ENCODE data around the gene GLT6D1. TPM values are rescaled to one million over a fixed set of nuclear protein-coding genes. Genes with fewer than 3 reads are reported as not detected.

The GLT6D1 gene
- total RNA-seq, 1 donor from 2014 or later = not detected

DNA sequence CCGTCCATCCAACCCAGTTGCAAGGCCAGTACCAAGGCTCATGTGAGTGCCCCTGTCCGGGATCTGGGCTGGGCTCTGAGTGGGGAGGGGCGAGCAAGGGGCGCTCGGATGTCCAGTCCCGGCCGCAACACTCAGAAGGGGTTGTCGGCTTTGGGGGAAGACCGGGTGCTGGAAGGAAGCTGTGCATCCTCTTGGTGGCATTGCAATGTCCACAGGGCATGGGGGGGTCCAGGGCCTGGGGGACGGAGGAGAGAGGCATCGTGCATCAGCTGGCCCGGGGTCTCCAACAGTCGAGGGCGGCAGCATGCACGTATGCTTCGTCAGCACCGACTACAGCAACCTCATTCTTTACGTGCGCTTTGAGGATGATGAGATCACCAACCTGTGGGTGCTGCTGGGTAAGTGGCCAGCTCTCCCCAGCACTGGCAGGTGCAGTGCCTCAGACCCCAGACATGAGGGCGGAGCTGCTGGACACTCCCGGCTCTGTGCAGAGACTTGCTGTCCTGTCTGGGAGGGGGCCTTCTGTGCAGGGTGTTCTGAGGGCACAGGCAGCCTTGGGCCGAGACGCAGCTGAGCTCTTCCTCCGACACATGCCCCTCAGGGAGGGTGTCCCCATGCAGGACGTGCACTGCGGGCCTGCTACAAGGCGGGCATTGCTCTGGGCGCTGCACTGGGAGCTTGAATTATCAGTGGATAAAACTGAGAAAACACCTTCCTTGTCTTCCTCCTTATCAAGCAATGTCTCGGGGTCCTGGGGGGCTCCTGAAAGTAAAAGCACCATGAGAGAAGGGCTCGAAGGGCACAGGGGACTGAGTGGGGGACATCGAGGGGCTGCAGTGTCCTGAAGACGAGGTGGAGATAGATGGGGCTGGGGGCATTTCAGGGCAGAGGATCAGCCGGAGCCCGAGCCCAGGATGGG, 22.5 kb downstream of the GLT6D1 start:
- TF ChIP-seq, protein P1, sequence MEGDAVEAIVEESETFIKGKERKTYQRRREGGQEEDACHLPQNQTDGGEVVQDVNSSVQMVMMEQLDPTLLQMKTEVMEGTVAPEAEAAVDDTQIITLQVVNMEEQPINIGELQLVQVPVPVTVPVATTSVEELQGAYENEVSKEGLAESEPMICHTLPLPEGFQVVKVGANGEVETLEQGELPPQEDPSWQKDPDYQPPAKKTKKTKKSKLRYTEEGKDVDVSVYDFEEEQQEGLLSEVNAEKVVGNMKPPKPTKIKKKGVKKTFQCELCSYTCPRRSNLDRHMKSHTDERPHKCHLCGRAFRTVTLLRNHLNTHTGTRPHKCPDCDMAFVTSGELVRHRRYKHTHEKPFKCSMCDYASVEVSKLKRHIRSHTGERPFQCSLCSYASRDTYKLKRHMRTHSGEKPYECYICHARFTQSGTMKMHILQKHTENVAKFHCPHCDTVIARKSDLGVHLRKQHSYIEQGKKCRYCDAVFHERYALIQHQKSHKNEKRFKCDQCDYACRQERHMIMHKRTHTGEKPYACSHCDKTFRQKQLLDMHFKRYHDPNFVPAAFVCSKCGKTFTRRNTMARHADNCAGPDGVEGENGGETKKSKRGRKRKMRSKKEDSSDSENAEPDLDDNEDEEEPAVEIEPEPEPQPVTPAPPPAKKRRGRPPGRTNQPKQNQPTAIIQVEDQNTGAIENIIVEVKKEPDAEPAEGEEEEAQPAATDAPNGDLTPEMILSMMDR (IDR thresholded peaks at IDR 0.05) = no peak
- intact Hi-C loops (cut with micrococcal nuclease) = no loop called here
- peaks cover 3% of the 10 kb centered on the region for H3K27me3 Mint-ChIP-seq
- no peaks in the 10 kb centered on the region for H3K4me1 Mint-ChIP-seq
- H3K36me3 Mint-ChIP-seq (ENCODE audit: low read depth) = no peaks in the 10 kb centered on the region
- no peak overlapping the region for H3K27ac Mint-ChIP-seq
- H3K4me3 Mint-ChIP-seq = no peak overlapping the region
- ChIA-PET POLR2A (no interaction called here), CTCF (no interaction called here)
- DNase-seq (no peak), ATAC-seq (ENCODE audit: low read depth) (no peak)
- no peaks in the 10 kb centered on the region for H3K9me3 Mint-ChIP-seq

DNA sequence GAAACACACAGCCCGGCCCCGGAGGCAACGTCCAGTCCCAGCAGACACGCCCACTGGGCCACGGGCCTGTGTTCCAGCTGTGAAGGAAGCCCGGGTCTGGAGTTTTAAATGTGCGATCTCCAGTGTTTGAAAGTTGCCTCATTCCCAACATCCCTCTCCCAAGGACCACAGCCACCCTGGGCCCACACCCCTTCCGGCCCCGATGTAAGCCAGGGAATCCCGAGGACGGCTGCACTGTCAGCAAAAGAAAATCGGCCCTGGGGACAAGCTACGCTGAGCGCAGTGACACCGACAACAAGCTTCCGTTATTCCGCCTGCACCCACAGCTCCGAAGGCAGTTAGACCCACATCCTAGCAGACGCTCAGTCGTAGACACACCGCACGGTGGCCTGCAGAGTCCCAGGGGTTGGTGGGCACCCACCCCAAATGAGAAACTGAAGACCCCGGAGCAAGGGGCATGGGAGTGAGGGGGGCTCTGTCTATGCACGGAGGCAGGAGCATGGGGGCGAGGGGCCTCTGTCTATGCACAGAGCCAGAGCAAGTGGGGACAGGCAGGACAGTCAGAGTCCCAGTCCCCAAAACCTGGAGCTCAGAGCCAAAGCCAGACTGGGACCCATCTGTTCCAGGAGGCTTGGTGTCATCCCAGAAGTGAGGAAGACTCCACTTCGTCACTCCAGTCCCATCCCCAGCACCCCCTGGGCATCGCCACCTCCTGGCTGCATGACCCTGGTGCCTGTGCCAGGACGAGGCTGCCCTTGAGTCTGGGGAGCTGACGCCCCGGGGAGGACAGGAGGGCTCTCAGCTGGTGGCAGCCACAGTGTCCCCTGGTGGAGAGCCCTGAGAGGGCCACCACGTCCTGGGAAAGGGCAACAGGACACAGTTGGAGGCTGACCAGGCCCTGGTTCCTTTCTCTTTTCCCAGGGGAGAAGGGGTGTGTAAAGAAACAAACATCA, 23.4 kb downstream of the GLT6D1 start:
- DNase-seq (no peak), ATAC-seq (ENCODE audit: low read depth) (no peak)
- intact Hi-C loops (cut with micrococcal nuclease) = no loop called here
- CTCF ChIA-PET = no interaction called here
- H3K27me3 Mint-ChIP-seq = peaks cover 3% of the 10 kb centered on the region
- POLR2A ChIA-PET = no interaction called here
- no peak overlapping the region for H3K4me3 Mint-ChIP-seq
- TF ChIP-seq, protein P1 (IDR thresholded peaks at IDR 0.05) = no peak
- H3K4me1 Mint-ChIP-seq = no peaks in the 10 kb centered on the region
- no peaks in the 10 kb centered on the region for H3K9me3 Mint-ChIP-seq
- H3K27ac Mint-ChIP-seq = no peak overlapping the region
- H3K36me3 Mint-ChIP-seq (ENCODE audit: low read depth) = no peaks in the 10 kb centered on the region

DNA sequence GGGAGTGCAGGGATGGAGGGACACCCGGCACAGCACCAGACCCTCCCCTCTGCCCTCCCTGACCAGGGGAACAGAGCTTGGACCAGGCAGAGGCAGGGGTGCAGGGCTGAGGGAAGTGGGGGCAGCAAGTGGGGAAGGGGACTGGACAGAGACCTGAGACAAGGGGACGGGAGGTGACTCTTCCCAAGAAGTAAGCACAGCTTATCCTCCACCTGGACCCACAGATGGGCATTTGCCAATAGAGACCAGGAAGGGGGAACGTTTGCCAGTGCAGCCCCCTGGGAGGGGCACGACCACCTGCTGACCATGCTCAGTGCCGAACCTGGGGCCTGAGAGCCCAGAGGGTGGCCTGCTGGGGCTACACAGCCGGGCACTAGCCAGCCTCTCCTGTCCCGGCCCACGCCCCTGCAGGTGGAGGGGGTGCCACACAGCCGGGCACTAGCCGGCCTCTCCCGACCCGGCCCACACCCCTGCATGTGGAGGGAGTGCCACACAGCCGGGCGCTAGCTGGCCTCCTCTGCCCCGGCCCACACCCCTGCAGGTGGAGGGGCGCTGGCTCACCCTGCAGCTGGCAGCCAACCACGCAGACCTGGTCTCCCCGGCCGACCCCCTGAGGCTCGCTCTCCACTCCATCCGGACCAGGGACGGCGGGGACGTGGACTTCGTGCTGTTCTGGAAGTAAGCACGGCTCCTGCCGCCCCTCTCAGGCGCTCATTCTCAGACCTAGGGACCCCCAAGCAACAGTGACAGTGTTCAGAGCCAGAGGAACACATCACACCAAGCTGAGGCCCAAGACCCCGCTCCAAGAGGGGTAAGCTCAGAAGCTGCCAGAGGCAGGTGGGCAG, 24.3 kb downstream of the GLT6D1 start:
- intact Hi-C loops (cut with micrococcal nuclease) = no loop called here
- no peak overlapping the region for H3K4me3 Mint-ChIP-seq
- H3K9me3 Mint-ChIP-seq = no peaks in the 10 kb centered on the region
- ATAC-seq (ENCODE audit: low read depth) (no peak), DNase-seq (no peak)
- H3K27ac Mint-ChIP-seq = no peak overlapping the region
- peaks cover 3% of the 10 kb centered on the region for H3K27me3 Mint-ChIP-seq
- TF ChIP-seq, protein P1 (IDR thresholded peaks at IDR 0.05) = no peak
- no peaks in the 10 kb centered on the region for H3K36me3 Mint-ChIP-seq (ENCODE audit: low read depth)
- no peaks in the 10 kb centered on the region for H3K4me1 Mint-ChIP-seq
- ChIA-PET CTCF (no interaction called here), POLR2A (no interaction called here)

DNA sequence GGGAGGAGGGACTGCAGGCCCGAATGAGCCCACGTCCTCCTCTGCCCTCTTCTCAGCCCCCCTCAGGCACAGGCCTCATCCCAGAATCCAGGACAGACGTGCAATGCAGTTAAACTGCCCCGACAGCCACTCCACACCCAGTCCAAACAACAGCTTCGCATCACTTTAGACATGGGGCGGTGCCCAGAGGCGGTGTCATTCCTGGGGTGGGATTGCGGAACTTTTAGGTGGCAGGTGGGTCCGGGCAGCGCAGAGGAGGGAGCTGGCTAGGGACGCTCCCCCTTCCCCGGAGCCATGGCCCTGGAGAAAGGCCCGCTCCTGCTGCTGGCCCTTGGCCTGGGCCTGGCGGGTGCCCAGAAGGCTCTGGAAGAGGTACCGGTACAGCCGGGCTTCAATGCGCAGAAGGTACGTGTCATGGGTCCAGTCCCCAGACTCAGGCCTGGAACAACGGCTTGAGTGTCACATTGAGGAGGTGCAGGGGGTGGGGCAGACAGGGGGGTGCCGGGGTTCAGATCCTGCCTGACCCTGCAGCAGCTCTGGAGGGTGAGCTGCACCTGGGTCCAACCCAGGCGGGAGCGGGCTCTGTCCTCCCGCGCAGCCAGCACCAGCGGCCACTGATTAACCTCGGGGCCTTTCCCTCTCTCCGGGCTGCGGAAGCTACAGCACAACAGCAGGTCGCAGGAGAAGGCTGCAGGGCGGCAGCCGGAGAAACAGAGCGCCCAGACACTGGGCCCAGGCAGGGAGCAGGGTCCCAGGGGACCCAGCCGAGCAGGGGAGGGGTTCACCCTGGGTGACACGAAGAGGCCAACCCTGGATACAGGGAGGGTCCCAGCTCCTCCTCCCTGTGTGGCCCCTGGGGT, 25.2 kb downstream of the GLT6D1 start:
- TF ChIP-seq, protein P1 (IDR thresholded peaks at IDR 0.05) = no peak
- DNase-seq = no peak
- no peaks in the 10 kb centered on the region for H3K4me1 Mint-ChIP-seq
- ChIA-PET CTCF (no interaction called here), POLR2A (no interaction called here)
- ATAC-seq (ENCODE audit: low read depth) = no peak
- no peak overlapping the region for H3K27ac Mint-ChIP-seq
- H3K36me3 Mint-ChIP-seq (ENCODE audit: low read depth) = no peaks in the 10 kb centered on the region
- no peak overlapping the region for H3K4me3 Mint-ChIP-seq
- intact Hi-C loops (cut with micrococcal nuclease) = no loop called here
- peaks cover 3% of the 10 kb centered on the region for H3K27me3 Mint-ChIP-seq
- no peaks in the 10 kb centered on the region for H3K9me3 Mint-ChIP-seq

Measured in activated B cell treated with CpG ODN at 0.5 μM for 24 hours (primary cell).